Heart right ventricle (tissue), 16 donors: ENCODE data around the gene SCN10A. TPM values are rescaled to one million over a fixed set of nuclear protein-coding genes. Genes with fewer than 3 reads are reported as not detected.
A peak's percentile ranks its signal among the peaks of the same experiment; 100 is the strongest.

Experiments used
- ATAC-seq, 8 donors: fragments of 200-7000 bp; cut with Tn5 transposase; one replicate each; pipeline ENCODE4 v1.9.1; 2020; ENCODE audit warnings: mild to moderate bottlenecking in 8 of 8, moderate library complexity in 8 of 8, moderate number of reproducible peaks in 1 of 8
- DNase-seq, 2 donors: peaks; one replicate each; pipeline ENCODE4 v3.0.0-alpha.2; 2020
- H3K27ac ChIP-seq, 10 donors: fragments of 200-600 bp; sonication (generic) in 2 of 10; one replicate each; pipeline versions ENCODE4 v1.5.0 to v1.8.0; 2020 to 2022; ENCODE audit warnings: mild to moderate bottlenecking in 3 of 10
- H3K27me3 ChIP-seq, 7 donors: fragments of 200-600 bp; one replicate each; pipeline ENCODE4 v1.8.0; 2021 to 2022; ENCODE audit warnings: mild to moderate bottlenecking in 2 of 7
- H3K36me3 ChIP-seq, 9 donors: fragments of 200-600 bp; sonication (generic) in 1 of 9; one replicate each; pipeline versions ENCODE4 v1.5.0 to v1.8.0; 2020 to 2022; ENCODE audit warnings: mild to moderate bottlenecking in 2 of 9
- H3K4me1 ChIP-seq, 9 donors: fragments of 200-600 bp; sonication (generic) in 1 of 9; one replicate each; pipeline versions ENCODE4 v1.5.0 to v1.8.0; 2020 to 2022; ENCODE audit warnings: mild to moderate bottlenecking in 4 of 9
- H3K4me3 ChIP-seq, 10 donors: fragments of 200-600 bp; sonication (generic) in 2 of 10; one replicate each; pipeline versions ENCODE4 v1.5.0 to v1.8.0; 2020 to 2022; ENCODE audit warnings: mild to moderate bottlenecking in 7 of 10, moderate library complexity in 2 of 10
- H3K9me3 ChIP-seq, 11 donors: fragments of 200-600 bp in 10 of 11; sonication (generic) in 2 of 11; one replicate each; pipeline versions ENCODE4 v1.5.0 to v1.8.0; 2013 to 2022; ENCODE audit warnings: mild to moderate bottlenecking in 2 of 11, control low read depth in 1 of 11, moderate library complexity in 1 of 11
- CTCF ChIP-seq, 9 donors: fragments of 200-600 bp; sonication (generic) in 2 of 9; IDR thresholded peaks; one replicate each; pipeline versions ENCODE4 v1.5.0 to v1.8.0; 2021 to 2022; ENCODE audit warnings: antibody characterized with exemption in 9 of 9, mild to moderate bottlenecking in 5 of 9, moderate library complexity in 1 of 9
- WGBS, 2 donors: extraction: QIAGEN DNeasy Blood & Tissue Kit; methylation state at CpG; one replicate each; pipeline ENCODE4 v1.1.7; 2013; ENCODE audit warnings: inconsistent platforms in 1 of 2; 5-methylcytosine and 5-hydroxymethylcytosine counted together
- intact Hi-C, 10 donors: fragments of 100-400 bp; cut with DNase I; formaldehyde crosslinking; loops; one replicate each; pipeline versions ENCODE4 v1.11.1 to v1.14.2; 2022
- polyA plus RNA-seq, 2 donors: library from polyadenylated mRNA; stranded (reverse); fragments of 200-250 nt; gene quantifications; one replicate each; pipeline ENCODE4 v1.2.3, GENCODE V29; 2013
- total RNA-seq, 10 donors: library from RNA; stranded (reverse); fragmentation: NEBNext Ultra II Directional in 3 of 10; extraction: Animal tissue kit (Norgen Biotek cat#: 25700) in 3 of 10; gene quantifications; one replicate each; pipeline versions ENCODE4 v1.2.1 to v1.2.4, GENCODE V29; 2021 to 2023
- donor health status: Arrhythmogenic right ventricular cardiomyopathy.
- donor health status: ischemic (EF 13 %, LVEDD 7.1; RV severe dilation, severe dysfunction).
- donor health status: healthy with polysubstance abuse.
- donor health status: DM: no; HTN: yes; CAD: no.
- donor health status: DM: no; HTN: no; CAD: no.
- donor health status: ischemic (EF 25% LVEDD 6.9; RV normal size, moderate dysfunction).
- donor health status: ischemic (EF 25% LVEDD 5.7; RV mildly dilated, moderate dysfunction).
- donor health status: healthy.
- donor health status: DM: yes; HTN: yes; CAD: no.
- donor health status: Ischemic cardiomyopathy.
- donor health status: ischemic (EF 35%, LVEDD 5.7; RV mildly dilated, moderate dysfunction).
- donor health status: nonischemic (EF 11% LVEDD 7.7; RV severe dilation, severe dysfunction).
- donor health status: DM: yes; HTN: yes; CAD: no.
- donor health status: PGD.
- donor health status: ischemic (EF 29% LVEDD 5.4; RV normal size, mild dysfunction).
- donor health status: nonischemic (EF 23%, LVEDD 6.1; RV moderate dilation, normal function).

Gene SCN10A
- total and polyA plus RNA-seq, 12 donors: 0.03 to 0.36 (median 0.07) TPM

- intact Hi-C loops: loop anchor here in 3 of 10 donors (2.0 to 5.0 kb wide), 3 partner anchors 36 to 69 kb away; no protein-coding TSS in a partner anchor
- TF ChIP-seq CTCF (IDR thresholded peaks at IDR 0.05): no peak
- H3K27ac ChIP-seq: peak overlapping the region in 9 of 10 donors; percentile 79 to 98 (median 92)
These were observed 167.9 kb downstream of the SCN10A start for GRCh38 chr3:38648024-38648658.

GRCh38 chr3:38647217-38647970 is 168.6 kb downstream of the SCN10A start:
- intact Hi-C loops: loop anchor here in 3 of 10 donors (2.0 to 5.0 kb wide), 3 partner anchors 35 to 67 kb away; no protein-coding TSS in a partner anchor
- DNase-seq (no peak), ATAC-seq (peak in 2 of 8 donors; percentile 8 to 15)
- H3K4me3 ChIP-seq: peak overlapping the region in 8 of 10 donors; percentile 8 to 87 (median 72)
- no peak for TF ChIP-seq CTCF (IDR thresholded peaks at IDR 0.05)
- WGBS, 2 donors: 72 to 74% methylated on average over 7 of the region's 7 CpGs
- no peaks in the 10 kb centered on the region for H3K9me3 ChIP-seq
- H3K27me3 ChIP-seq: peaks cover 0 to 43% (median 23%) of the 10 kb centered on the region in 7 donors
- peak overlapping the region in 9 of 10 donors; percentile 43 to 98 (median 92) for H3K27ac ChIP-seq
- no peaks in the 10 kb centered on the region for H3K36me3 ChIP-seq
- peaks cover 5 to 71% (median 27%) of the 10 kb centered on the region in 9 donors for H3K4me1 ChIP-seq

More at GRCh38 chr3:38648024-38648658, 167.9 kb downstream of the SCN10A start:
- peaks cover 5 to 65% (median 22%) of the 10 kb centered on the region in 9 donors for H3K4me1 ChIP-seq
- DNase-seq (no peak), ATAC-seq (peak in 1 of 8 donors; percentile 0)
- H3K36me3 ChIP-seq: no peaks in the 10 kb centered on the region
- peaks cover 0 to 43% (median 23%) of the 10 kb centered on the region in 7 donors for H3K27me3 ChIP-seq
- H3K4me3 ChIP-seq: peak overlapping the region; percentile 58 to 87 (median 70)
- H3K9me3 ChIP-seq: no peaks in the 10 kb centered on the region
- WGBS, 2 donors: 70 to 74% methylated on average over 7 of the region's 7 CpGs

Other genes starting within 250 kb of the SCN10A start
- 100 to 1,000 TPM; 122 to 254 (median 182) TPM for gene SCN5A, start 166.5 kb downstream of the SCN10A start, total RNA-seq
- gene SCN5A, start 166.5 kb downstream of the SCN10A start, polyA plus RNA-seq: 10 to 100 TPM; 29.9 to 61.5 TPM
- gene SCN11A, start 235.7 kb upstream of the SCN10A start, total RNA-seq: under 1 TPM in 8 of 10 donors, not detected in 2; 0.04 to 0.12 (median 0.07) TPM
- under 1 TPM; 0.01 to 0.15 TPM for gene SCN11A, start 235.7 kb upstream of the SCN10A start, polyA plus RNA-seq
- 10 to 100 TPM; 14.5 to 37.2 (median 31.0) TPM for gene WDR48, start 235.8 kb upstream of the SCN10A start, total RNA-seq
- gene WDR48, start 235.8 kb upstream of the SCN10A start, polyA plus RNA-seq: 10 to 100 TPM in 1 of 2 donors, 1 to 10 TPM in 1; 8.0 to 11.4 TPM